Measurements from ENCODE around the gene WIPF2. TPM values are rescaled to one million over a fixed set of nuclear protein-coding genes. Genes with fewer than 3 reads are reported as not detected.
"Not testable (repeated sequence)": the region's sequence is repeated elsewhere in the genome, so short reads cannot be mapped to it uniquely, and the experiment has no call there.

Gene WIPF2
- total RNA-seq, 1 experiment from 2014 or later: 37.2 TPM

- no peaks in the 10 kb centered on the region for H3K9me3 ChIP-seq (ENCODE audit: insufficient read depth, low read depth)
- intact Hi-C loops (cut with micrococcal nuclease; ENCODE audit: unreplicated experiment): loop anchor here (10.0 kb wide), 1 partner anchor 145 kb away; no protein-coding TSS in a partner anchor
- H3K9me2 ChIP-seq (ENCODE audit: insufficient read depth): no peaks in the 10 kb centered on the region
- no peaks in the 10 kb centered on the region for H3K27me3 ChIP-seq (ENCODE audit: insufficient read depth, low read depth)
- no peaks in the 10 kb centered on the region for H3K4me1 ChIP-seq (replicated peaks; ENCODE audit: insufficient read depth)
- no peak for DNase-seq
- BruUV-seq (replicated peaks): no TSS peak
- H3K27ac ChIP-seq: no peak overlapping the region
- ChIA-PET POLR2A (ENCODE audit: unreplicated experiment) (interaction anchor here (0.5 kb wide), 1 partner anchor 9 kb away, joined by 14 read pairs; the partner anchor contains the start of gene WIPF2), CTCF (no interaction called here)
- H2AFZ ChIP-seq: no peak overlapping the region
- no peak for TF ChIP-seq CTCF (conservative IDR thresholded peaks at IDR 0.05)
- no peak for TF ChIP-seq EZH2 (IDR thresholded peaks at IDR 0.05; ENCODE audit: low read depth)
- no peaks in the 10 kb centered on the region for H4K20me1 ChIP-seq (ENCODE audit: insufficient read depth)
- no peaks in the 10 kb centered on the region for H3F3A ChIP-seq (ENCODE audit: insufficient read depth, low read depth)
- H3K4me2 ChIP-seq: no peak overlapping the region
- no peaks in the 10 kb centered on the region for H3K79me2 ChIP-seq (ENCODE audit: low read depth)
- no peak overlapping the region for H3K4me3 ChIP-seq
- H3K36me3 ChIP-seq (ENCODE audit: low read depth): no peaks in the 10 kb centered on the region
Measured at GRCh38 chr17:40209404-40210093, 9.6 kb upstream of the WIPF2 start.

- H3K4me1 ChIP-seq (replicated peaks; ENCODE audit: insufficient read depth); CTCF ChIA-PET; intact Hi-C loops (cut with micrococcal nuclease; ENCODE audit: unreplicated experiment); POLR2A ChIA-PET (ENCODE audit: unreplicated experiment); H3K9me3 ChIP-seq (ENCODE audit: insufficient read depth, low read depth); H4K20me1 ChIP-seq (ENCODE audit: insufficient read depth); H3K27me3 ChIP-seq (ENCODE audit: insufficient read depth, low read depth); H3F3A ChIP-seq (ENCODE audit: insufficient read depth, low read depth); H3K79me2 ChIP-seq (ENCODE audit: low read depth); H3K27ac ChIP-seq; BruUV-seq (replicated peaks); DNase-seq; H3K36me3 ChIP-seq (ENCODE audit: low read depth); H2AFZ ChIP-seq; H3K4me2 ChIP-seq; H3K4me3 ChIP-seq; H3K9me2 ChIP-seq (ENCODE audit: insufficient read depth): not testable (repeated sequence)
Measured at GRCh38 chr17:40213914-40214313, 5.2 kb upstream of the WIPF2 start.

GRCh38 chr17:40218006-40218739, 931 bp upstream of the WIPF2 start:
- Histone ChIP-seq H3K4me2 (peak overlapping the region; percentile 67; the same call in 1 of the 2 replicates), H3K4me1 (replicated peaks; ENCODE audit: insufficient read depth) (peaks cover 11% of the 10 kb centered on the region; the same call in 1 of the 2 replicates), H3K27ac (no peak overlapping the region), H3K79me2 (ENCODE audit: low read depth) (peaks cover 28% of the 10 kb centered on the region), H3K36me3 (ENCODE audit: low read depth) (no peaks in the 10 kb centered on the region), H3K9me2 (ENCODE audit: insufficient read depth) (no peaks in the 10 kb centered on the region), H3K27me3 (ENCODE audit: insufficient read depth, low read depth) (no peaks in the 10 kb centered on the region), H3F3A (ENCODE audit: insufficient read depth, low read depth) (peaks cover 11% of the 10 kb centered on the region; the same call in 1 of the 2 replicates), H2AFZ (peak overlapping the region; percentile 91), H3K4me3 (peak overlapping the region; percentile 68; the same call in 1 of the 2 replicates), H3K9me3 (ENCODE audit: insufficient read depth, low read depth) (no peaks in the 10 kb centered on the region), H4K20me1 (ENCODE audit: insufficient read depth) (no peaks in the 10 kb centered on the region)
- no peak for TF ChIP-seq EZH2 (IDR thresholded peaks at IDR 0.05; ENCODE audit: low read depth)
- no peak for TF ChIP-seq CTCF (conservative IDR thresholded peaks at IDR 0.05)
- no peak for DNase-seq
- BruUV-seq (replicated peaks): TSS peak; percentile 96
- ChIA-PET CTCF (no interaction called here), POLR2A (ENCODE audit: unreplicated experiment) (interaction anchor here (0.5 to 1.0 kb wide), 3 partner anchors 65 to 136 kb away, joined by 3 to 4 read pairs (median 4); no protein-coding TSS in a partner anchor)
- intact Hi-C loops (cut with micrococcal nuclease; ENCODE audit: unreplicated experiment): loop anchor here (2.0 kb wide), 1 partner anchor 65 kb away; no protein-coding TSS in a partner anchor

All from PC-9 (cell line).